Measurements from ENCODE around the gene BEGAIN.

The BEGAIN gene

GRCh38 chr14:100526632-100527031 is 60.6 kb downstream of the BEGAIN start:
- H3K27ac ChIP-seq (ENCODE audit: low read length), result no peak overlapping the region
- H3K4me3 ChIP-seq (ENCODE audit: low read depth in 1 of 2, low read length in 2 of 2), result no peak overlapping the region
- H3K4me1 ChIP-seq (ENCODE audit: insufficient read depth, low read length), result peaks cover 8% of the 10 kb centered on the region
- no peaks in the 10 kb centered on the region for H3K9me3 ChIP-seq (ENCODE audit: insufficient read depth, low read length, severe bottlenecking)
- no peaks in the 10 kb centered on the region for H3K79me2 ChIP-seq (ENCODE audit: insufficient read depth, low read length)
- H2AFZ ChIP-seq (ENCODE audit: low read depth, low read length), result no peak overlapping the region
- no peaks in the 10 kb centered on the region for H3K27me3 ChIP-seq (ENCODE audit: insufficient read depth, low read length, poor library complexity)
- no peak for ATAC-seq (ENCODE audit: insufficient read depth, low read depth)
- H3K36me3 ChIP-seq (ENCODE audit: insufficient read depth, low read length), result peaks cover 23% of the 10 kb centered on the region
- no peaks in the 10 kb centered on the region for H4K20me1 ChIP-seq (ENCODE audit: insufficient read depth, low read length)
- H3K9ac ChIP-seq (ENCODE audit: low read depth, low read length), result no peak overlapping the region
- no peak for DNase-seq
- no peak for TF ChIP-seq CTCF (IDR thresholded peaks at IDR 0.05; ENCODE audit: borderline replicate concordance, extremely low read depth, low read length, poor library complexity, severe bottlenecking)
- no peak for TF ChIP-seq EZH2 (IDR thresholded peaks at IDR 0.05; ENCODE audit: borderline replicate concordance, low read depth, low read length, severe bottlenecking)
- no peak overlapping the region for H3K4me2 ChIP-seq (ENCODE audit: insufficient read depth, low read length)

GRCh38 chr14:100526057-100526456 is 61.2 kb downstream of the BEGAIN start:
- no peaks in the 10 kb centered on the region for H3K27me3 ChIP-seq (ENCODE audit: insufficient read depth, low read length, poor library complexity)
- H3K4me1 ChIP-seq (ENCODE audit: insufficient read depth, low read length), result peaks cover 3% of the 10 kb centered on the region; the same call in 1 of the 2 replicates
- no peaks in the 10 kb centered on the region for H4K20me1 ChIP-seq (ENCODE audit: insufficient read depth, low read length)
- no peak overlapping the region for H3K9ac ChIP-seq (ENCODE audit: low read depth, low read length)
- H3K36me3 ChIP-seq (ENCODE audit: insufficient read depth, low read length), result peaks cover 23% of the 10 kb centered on the region
- no peaks in the 10 kb centered on the region for H3K9me3 ChIP-seq (ENCODE audit: insufficient read depth, low read length, severe bottlenecking)
- TF ChIP-seq EZH2 (IDR thresholded peaks at IDR 0.05; ENCODE audit: borderline replicate concordance, low read depth, low read length, severe bottlenecking) (no peak), CTCF (IDR thresholded peaks at IDR 0.05; ENCODE audit: borderline replicate concordance, extremely low read depth, low read length, poor library complexity, severe bottlenecking) (no peak)
- H3K79me2 ChIP-seq (ENCODE audit: insufficient read depth, low read length), result no peaks in the 10 kb centered on the region
- H3K4me2 ChIP-seq (ENCODE audit: insufficient read depth, low read length), result no peak overlapping the region
- H2AFZ ChIP-seq (ENCODE audit: low read depth, low read length), result no peak overlapping the region
- DNase-seq, result peak; percentile 3
- H3K4me3 ChIP-seq (ENCODE audit: low read depth in 1 of 2, low read length in 2 of 2), result no peak overlapping the region
- no peak overlapping the region for H3K27ac ChIP-seq (ENCODE audit: low read length)
- no peak for ATAC-seq (ENCODE audit: insufficient read depth, low read depth)

GRCh38 chr14:100525615-100526014 is 61.6 kb downstream of the BEGAIN start:
- H3K79me2 ChIP-seq (ENCODE audit: insufficient read depth, low read length), result no peaks in the 10 kb centered on the region
- ATAC-seq (ENCODE audit: insufficient read depth, low read depth) (no peak), DNase-seq (no peak)
- no peaks in the 10 kb centered on the region for H4K20me1 ChIP-seq (ENCODE audit: insufficient read depth, low read length)
- peaks cover 3% of the 10 kb centered on the region; the same call in 1 of the 2 replicates for H3K4me1 ChIP-seq (ENCODE audit: insufficient read depth, low read length)
- no peak for TF ChIP-seq EZH2 (IDR thresholded peaks at IDR 0.05; ENCODE audit: borderline replicate concordance, low read depth, low read length, severe bottlenecking)
- no peak for TF ChIP-seq CTCF (IDR thresholded peaks at IDR 0.05; ENCODE audit: borderline replicate concordance, extremely low read depth, low read length, poor library complexity, severe bottlenecking)
- H3K27ac ChIP-seq (ENCODE audit: low read length), result no peak overlapping the region
- no peak overlapping the region for H3K4me3 ChIP-seq (ENCODE audit: low read depth in 1 of 2, low read length in 2 of 2)
- peaks cover 23% of the 10 kb centered on the region for H3K36me3 ChIP-seq (ENCODE audit: insufficient read depth, low read length)
- no peak overlapping the region for H3K4me2 ChIP-seq (ENCODE audit: insufficient read depth, low read length)
- H3K9ac ChIP-seq (ENCODE audit: low read depth, low read length), result no peak overlapping the region
- no peaks in the 10 kb centered on the region for H3K9me3 ChIP-seq (ENCODE audit: insufficient read depth, low read length, severe bottlenecking)
- H3K27me3 ChIP-seq (ENCODE audit: insufficient read depth, low read length, poor library complexity), result no peaks in the 10 kb centered on the region
- no peak overlapping the region for H2AFZ ChIP-seq (ENCODE audit: low read depth, low read length)

- ATAC-seq (ENCODE audit: insufficient read depth, low read depth) (no peak), DNase-seq (peak; percentile 4)
- Histone ChIP-seq H3K4me1 (ENCODE audit: insufficient read depth, low read length) (peaks cover 3% of the 10 kb centered on the region; the same call in 1 of the 2 replicates), H3K4me3 (ENCODE audit: low read depth in 1 of 2, low read length in 2 of 2) (no peak overlapping the region), H3K9ac (ENCODE audit: low read depth, low read length) (no peak overlapping the region), H4K20me1 (ENCODE audit: insufficient read depth, low read length) (no peaks in the 10 kb centered on the region), H3K36me3 (ENCODE audit: insufficient read depth, low read length) (peaks cover 23% of the 10 kb centered on the region), H3K79me2 (ENCODE audit: insufficient read depth, low read length) (no peaks in the 10 kb centered on the region), H2AFZ (ENCODE audit: low read depth, low read length) (no peak overlapping the region), H3K27ac (ENCODE audit: low read length) (no peak overlapping the region), H3K27me3 (ENCODE audit: insufficient read depth, low read length, poor library complexity) (no peaks in the 10 kb centered on the region), H3K4me2 (ENCODE audit: insufficient read depth, low read length) (no peak overlapping the region), H3K9me3 (ENCODE audit: insufficient read depth, low read length, severe bottlenecking) (no peaks in the 10 kb centered on the region)
- TF ChIP-seq CTCF (IDR thresholded peaks at IDR 0.05; ENCODE audit: borderline replicate concordance, extremely low read depth, low read length, poor library complexity, severe bottlenecking) (peak; percentile 26), EZH2 (IDR thresholded peaks at IDR 0.05; ENCODE audit: borderline replicate concordance, low read depth, low read length, severe bottlenecking) (no peak)
Observed at GRCh38 chr14:100524933-100525243, 62.3 kb downstream of the BEGAIN start.

Measured in DND-41 (cell line).